OCI-LY3 (cell line): Measurements from ENCODE around the gene NRXN3.
"Not testable (repeated sequence)": the region's sequence is repeated elsewhere in the genome, so short reads cannot be mapped to it uniquely, and the experiment has no call there.

ENCODE experiments used
- H2AFZ ChIP-seq: fragments of 200-600, 300-600 bp; shearing (Covaris generic); 2 replicates; pipeline ENCODE4 v1.6.0; 2014; ENCODE audit warnings: antibody characterized with exemption, low read depth, low read length
- H3K27ac ChIP-seq: fragments of 200-600, 300-600 bp; sonication (generic); 2 replicates; pipeline ENCODE4 v1.5.1; 2014; ENCODE audit warnings: mild to moderate bottlenecking, low read length, moderate library complexity, mixed read lengths
- H3K27me3 ChIP-seq: fragments of 200-600, 300-600 bp; sonication (generic); 2 replicates; pipeline ENCODE4 v1.6.1; 2014; ENCODE audit warnings: low read depth, low read length, mixed read lengths
- H3K36me3 ChIP-seq: fragments of 200-600, 300-600 bp; sonication (generic); replicated peaks from 2 replicates; pipeline ENCODE3; 2014; ENCODE audit warnings: low read depth, low read length, mixed read lengths
- H3K4me1 ChIP-seq: fragments of 300-600, 200-600 bp; sonication (generic); 2 replicates; pipeline ENCODE4 v1.6.1; 2014; ENCODE audit warnings: low read length, mixed read lengths
- H3K4me2 ChIP-seq: fragments of 200-600, 300-600 bp; sonication (generic); 2 replicates; pipeline ENCODE4 v1.6.1; 2014; ENCODE audit warnings: low read length, mixed read lengths
- H3K4me3 ChIP-seq: fragments of 300-600, 200-600 bp; sonication (generic); 2 replicates; pipeline ENCODE4 v1.5.1; 2014; ENCODE audit warnings: antibody characterized with exemption, mild to moderate bottlenecking, low read length, moderate library complexity
- H3K79me2 ChIP-seq: fragments of 300-600, 200-600 bp; shearing (Covaris generic); 2 replicates; pipeline ENCODE4 v1.6.1; 2014; ENCODE audit warnings: mild to moderate bottlenecking, low read length, mixed read lengths
- H3K9ac ChIP-seq: fragments of 300-600, 200-600 bp; shearing (Covaris generic); 2 replicates; pipeline ENCODE4 v1.6.0; 2014; ENCODE audit warnings: mild to moderate bottlenecking, low read length, moderate library complexity
- H3K9me3 ChIP-seq: fragments of 200-600, 300-600 bp; shearing (Covaris generic); 2 replicates; pipeline ENCODE4 v1.6.1; 2014; ENCODE audit warnings: low read length, mixed read lengths; ENCODE audit not compliant: insufficient read depth
- H4K20me1 ChIP-seq: fragments of 200-600, 300-600 bp; sonication (generic); 2 replicates; pipeline ENCODE4 v1.6.1; 2016; ENCODE audit warnings: low read length, mixed read lengths; ENCODE audit not compliant: insufficient read depth
- EZH2phosphoT487 ChIP-seq: fragments of 200-600 bp; shearing (Covaris generic); IDR thresholded peaks from 2 replicates; pipeline ENCODE4 v1.6.1; 2018; ENCODE audit warnings: antibody characterized with exemption, mixed run types, low read depth
- TF ChIP-seq, protein P1 (sequence below): fragments of 200-600, 300-600 bp; sonication (generic); IDR thresholded peaks from 2 replicates; pipeline ENCODE4 v1.5.1; 2014; ENCODE audit warnings: antibody characterized with exemption, low read length, low read depth

NRXN3 gene

DNA sequence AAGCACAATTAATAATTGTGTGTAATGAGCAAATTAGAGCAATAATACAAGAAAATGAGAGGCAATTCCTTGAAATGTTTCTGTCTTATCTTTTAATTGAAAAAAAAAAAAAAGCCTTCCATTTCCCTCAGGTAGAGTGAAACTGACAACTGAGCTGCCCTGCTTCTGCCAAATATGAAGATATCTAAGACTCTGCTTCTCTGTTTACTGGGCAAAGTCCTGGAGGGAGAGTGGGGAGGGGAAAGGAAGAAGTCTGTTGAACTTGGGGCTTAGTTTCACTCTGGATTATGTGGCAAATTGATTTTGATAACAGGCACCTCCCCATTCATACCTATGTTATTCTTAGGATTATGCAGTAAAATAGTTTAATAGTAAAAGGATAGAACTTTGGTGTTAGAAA, 364.9 kb downstream of the NRXN3 start:
- Histone ChIP-seq H3K27ac (no peak overlapping the region), H3K79me2 (no peaks in the 10 kb centered on the region), H3K27me3 (no peaks in the 10 kb centered on the region), H3K4me2 (no peak overlapping the region), H3K9me3 (no peaks in the 10 kb centered on the region), H3K9ac (no peak overlapping the region), H4K20me1 (no peaks in the 10 kb centered on the region), H3K4me3 (no peak overlapping the region), H2AFZ (no peak overlapping the region), H3K36me3 (no peaks in the 10 kb centered on the region), H3K4me1 (no peaks in the 10 kb centered on the region)
- TF ChIP-seq, protein P1, sequence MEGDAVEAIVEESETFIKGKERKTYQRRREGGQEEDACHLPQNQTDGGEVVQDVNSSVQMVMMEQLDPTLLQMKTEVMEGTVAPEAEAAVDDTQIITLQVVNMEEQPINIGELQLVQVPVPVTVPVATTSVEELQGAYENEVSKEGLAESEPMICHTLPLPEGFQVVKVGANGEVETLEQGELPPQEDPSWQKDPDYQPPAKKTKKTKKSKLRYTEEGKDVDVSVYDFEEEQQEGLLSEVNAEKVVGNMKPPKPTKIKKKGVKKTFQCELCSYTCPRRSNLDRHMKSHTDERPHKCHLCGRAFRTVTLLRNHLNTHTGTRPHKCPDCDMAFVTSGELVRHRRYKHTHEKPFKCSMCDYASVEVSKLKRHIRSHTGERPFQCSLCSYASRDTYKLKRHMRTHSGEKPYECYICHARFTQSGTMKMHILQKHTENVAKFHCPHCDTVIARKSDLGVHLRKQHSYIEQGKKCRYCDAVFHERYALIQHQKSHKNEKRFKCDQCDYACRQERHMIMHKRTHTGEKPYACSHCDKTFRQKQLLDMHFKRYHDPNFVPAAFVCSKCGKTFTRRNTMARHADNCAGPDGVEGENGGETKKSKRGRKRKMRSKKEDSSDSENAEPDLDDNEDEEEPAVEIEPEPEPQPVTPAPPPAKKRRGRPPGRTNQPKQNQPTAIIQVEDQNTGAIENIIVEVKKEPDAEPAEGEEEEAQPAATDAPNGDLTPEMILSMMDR: no peak
- TF ChIP-seq EZH2phosphoT487: no peak

GRCh38 chr14:78541788-78542187, 371.6 kb downstream of the NRXN3 start:
- not testable (repeated sequence) for H3K79me2 ChIP-seq, H3K9ac ChIP-seq, H3K27ac ChIP-seq

GRCh38 chr14:78543433-78543832, 373.3 kb downstream of the NRXN3 start:
- Histone ChIP-seq H3K4me3 (no peak overlapping the region), H3K27ac (no peak overlapping the region)

More at GRCh38 chr14:78541788-78542187, 371.6 kb downstream of the NRXN3 start:
- H2AFZ ChIP-seq, H4K20me1 ChIP-seq, H3K9me3 ChIP-seq, H3K4me1 ChIP-seq, H3K4me3 ChIP-seq, H3K36me3 ChIP-seq, H3K4me2 ChIP-seq, H3K27me3 ChIP-seq: not testable (repeated sequence)

DNA sequence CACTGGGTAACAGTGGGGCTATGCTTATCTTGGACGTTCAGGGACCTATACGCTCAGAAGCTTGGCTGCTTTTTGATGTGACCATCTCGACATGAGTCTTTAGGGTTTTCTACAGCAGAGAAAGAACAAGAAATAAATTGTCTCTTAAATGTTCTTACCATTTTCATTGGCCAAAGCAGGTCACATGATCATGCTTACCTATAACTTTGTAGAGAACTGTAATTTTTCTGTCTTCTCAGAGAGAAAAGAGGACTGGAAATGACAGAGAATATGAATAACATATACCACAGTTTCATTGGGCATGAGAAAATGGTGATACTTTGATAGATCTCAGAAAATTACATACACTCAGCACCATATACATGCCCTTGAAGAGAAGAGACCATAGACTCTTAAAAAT, 390.9 kb downstream of the NRXN3 start:
- Histone ChIP-seq H3K9me3 (no peaks in the 10 kb centered on the region), H3K79me2 (no peaks in the 10 kb centered on the region), H3K27ac (no peak overlapping the region), H3K36me3 (no peaks in the 10 kb centered on the region), H3K4me3 (no peak overlapping the region), H3K9ac (no peak overlapping the region), H3K27me3 (no peaks in the 10 kb centered on the region), H3K4me2 (no peak overlapping the region), H3K4me1 (no peaks in the 10 kb centered on the region), H4K20me1 (no peaks in the 10 kb centered on the region), H2AFZ (no peak overlapping the region)
- no peak for TF ChIP-seq EZH2phosphoT487
- TF ChIP-seq, protein P1: no peak

More at GRCh38 chr14:78543433-78543832, 373.3 kb downstream of the NRXN3 start:
- H3K9me3 ChIP-seq: no peaks in the 10 kb centered on the region
- H3K4me2 ChIP-seq: no peak overlapping the region
- no peak overlapping the region for H2AFZ ChIP-seq
- H3K36me3 ChIP-seq: no peaks in the 10 kb centered on the region
- no peak for TF ChIP-seq EZH2phosphoT487
- TF ChIP-seq, protein P1: no peak
- H3K4me1 ChIP-seq: no peaks in the 10 kb centered on the region
- no peaks in the 10 kb centered on the region for H3K79me2 ChIP-seq
- no peaks in the 10 kb centered on the region for H4K20me1 ChIP-seq
- H3K9ac ChIP-seq: no peak overlapping the region
- H3K27me3 ChIP-seq: no peaks in the 10 kb centered on the region
